Left lung (tissue), 10 donors: ENCODE results near the gene FKBP8. TPM values are rescaled to one million over a fixed set of nuclear protein-coding genes. Genes with fewer than 3 reads are reported as not detected.

Source experiments
- ATAC-seq: fragments of 200-7000 bp; cut with Tn5 transposase; one replicate; pipeline ENCODE4 v1.9.1; 2020; ENCODE audit warnings: moderate library complexity
- DNase-seq, 4 donors: peaks; one replicate each; pipeline ENCODE4 v3.0.0-alpha.2; 2013 to 2020
- H3K27ac ChIP-seq, 2 donors: fragments of 200-600 bp; sonication (generic) in 1 of 2; one replicate each; pipeline versions ENCODE4 v1.5.0 to v1.8.0; 2020 to 2021
- H3K27me3 ChIP-seq, 2 donors: fragments of 200-600 bp; sonication (generic) in 1 of 2; one replicate each; pipeline versions ENCODE4 v1.5.0 to v1.8.0; 2020 to 2021
- H3K36me3 ChIP-seq, 2 donors: fragments of 200-600 bp; sonication (generic) in 1 of 2; one replicate each; pipeline versions ENCODE4 v1.5.0 to v1.8.0; 2020 to 2021
- H3K4me1 ChIP-seq, 2 donors: fragments of 200-600 bp; one replicate each; pipeline ENCODE4 v1.8.0; 2021
- H3K4me3 ChIP-seq, 2 donors: fragments of 200-600 bp; sonication (generic) in 1 of 2; one replicate each; pipeline versions ENCODE4 v1.5.0 to v1.8.0; 2020 to 2021; ENCODE audit warnings: mild to moderate bottlenecking in 1 of 2
- H3K9me3 ChIP-seq, 2 donors: fragments of 200-600 bp; sonication (generic) in 1 of 2; one replicate each; pipeline versions ENCODE4 v1.5.0 to v1.8.0; 2020 to 2021
- intact Hi-C, 2 donors: fragments of 100-400 bp; cut with DNase I; formaldehyde crosslinking; loops; one replicate each; pipeline versions ENCODE4 v1.11.2 to v1.14.2; 2022
- polyA plus RNA-seq, 6 donors: library from polyadenylated mRNA; unstranded; fragments of 120-200 nt; gene quantifications; one replicate each; pipeline ENCODE4 v1.2.1, GENCODE V29; 2013; ENCODE audit not compliant: insufficient read length in 6 of 6
- total RNA-seq, 2 donors: library from RNA; stranded (reverse); fragmentation: NEBNext Ultra II Directional; extraction: Animal tissue kit (Norgen Biotek cat#: 25700); gene quantifications; one replicate each; pipeline ENCODE4 v1.2.1, GENCODE V29; 2021
- TF ChIP-seq, protein P1 (sequence below), 2 donors: fragments of 200-600 bp; sonication (generic) in 1 of 2; IDR thresholded peaks; one replicate each; pipeline versions ENCODE4 v1.5.0 to v1.8.0; 2021; ENCODE audit warnings: antibody characterized with exemption in 2 of 2
- donor health status: DM: no; HTN: yes; CAD: no.
- donor health status: DM: no; HTN: no; CAD: no.

Gene FKBP8
- total and polyA plus RNA-seq, 8 donors, result 176 to 232 (median 214) TPM

DNA sequence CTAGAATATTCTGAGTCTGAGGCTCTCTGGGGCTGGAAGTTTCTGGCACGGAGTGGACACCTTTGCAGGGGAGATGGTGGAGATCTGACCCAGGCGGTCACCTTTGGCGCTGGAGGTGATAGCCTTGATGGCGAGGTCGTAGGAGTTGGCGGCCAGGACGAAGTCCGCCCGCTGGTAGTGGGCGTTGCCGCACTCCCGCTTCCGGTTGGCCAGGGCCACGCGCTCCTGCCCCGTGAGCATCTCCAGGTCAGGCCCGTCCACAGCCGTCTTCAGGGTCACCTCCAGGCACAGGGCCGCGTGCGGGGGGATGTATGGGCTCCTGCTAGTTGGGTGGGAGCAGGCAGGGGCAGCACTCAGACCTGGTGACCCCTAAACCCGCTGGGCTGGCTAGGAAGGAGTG lies 5.3 kb downstream of the FKBP8 start:
- no peaks in the 10 kb centered on the region for H3K27me3 ChIP-seq
- H3K4me3 ChIP-seq, result no peak overlapping the region
- ATAC-seq (no peak), DNase-seq (no peak)
- H3K27ac ChIP-seq, result no peak overlapping the region
- TF ChIP-seq, protein P1, sequence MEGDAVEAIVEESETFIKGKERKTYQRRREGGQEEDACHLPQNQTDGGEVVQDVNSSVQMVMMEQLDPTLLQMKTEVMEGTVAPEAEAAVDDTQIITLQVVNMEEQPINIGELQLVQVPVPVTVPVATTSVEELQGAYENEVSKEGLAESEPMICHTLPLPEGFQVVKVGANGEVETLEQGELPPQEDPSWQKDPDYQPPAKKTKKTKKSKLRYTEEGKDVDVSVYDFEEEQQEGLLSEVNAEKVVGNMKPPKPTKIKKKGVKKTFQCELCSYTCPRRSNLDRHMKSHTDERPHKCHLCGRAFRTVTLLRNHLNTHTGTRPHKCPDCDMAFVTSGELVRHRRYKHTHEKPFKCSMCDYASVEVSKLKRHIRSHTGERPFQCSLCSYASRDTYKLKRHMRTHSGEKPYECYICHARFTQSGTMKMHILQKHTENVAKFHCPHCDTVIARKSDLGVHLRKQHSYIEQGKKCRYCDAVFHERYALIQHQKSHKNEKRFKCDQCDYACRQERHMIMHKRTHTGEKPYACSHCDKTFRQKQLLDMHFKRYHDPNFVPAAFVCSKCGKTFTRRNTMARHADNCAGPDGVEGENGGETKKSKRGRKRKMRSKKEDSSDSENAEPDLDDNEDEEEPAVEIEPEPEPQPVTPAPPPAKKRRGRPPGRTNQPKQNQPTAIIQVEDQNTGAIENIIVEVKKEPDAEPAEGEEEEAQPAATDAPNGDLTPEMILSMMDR (IDR thresholded peaks at IDR 0.05), result no peak
- peaks cover 0 to 85% of the 10 kb centered on the region in 2 donors for H3K36me3 ChIP-seq
- intact Hi-C loops, result no loop called here
- H3K4me1 ChIP-seq, result peaks cover 0 to 17% of the 10 kb centered on the region in 2 donors
- H3K9me3 ChIP-seq, result no peaks in the 10 kb centered on the region

GRCh38 chr19:18537431-18537830 lies 5.9 kb downstream of the FKBP8 start:
- no peak overlapping the region for H3K4me3 ChIP-seq
- ATAC-seq (no peak), DNase-seq (no peak)
- no peaks in the 10 kb centered on the region for H3K9me3 ChIP-seq
- no peaks in the 10 kb centered on the region for H3K27me3 ChIP-seq
- no peak overlapping the region for H3K27ac ChIP-seq
- TF ChIP-seq, protein P1 (IDR thresholded peaks at IDR 0.05), result no peak
- intact Hi-C loops, result no loop called here
- peaks cover 0 to 92% of the 10 kb centered on the region in 2 donors for H3K36me3 ChIP-seq
- H3K4me1 ChIP-seq, result peaks cover 0 to 15% of the 10 kb centered on the region in 2 donors

DNA sequence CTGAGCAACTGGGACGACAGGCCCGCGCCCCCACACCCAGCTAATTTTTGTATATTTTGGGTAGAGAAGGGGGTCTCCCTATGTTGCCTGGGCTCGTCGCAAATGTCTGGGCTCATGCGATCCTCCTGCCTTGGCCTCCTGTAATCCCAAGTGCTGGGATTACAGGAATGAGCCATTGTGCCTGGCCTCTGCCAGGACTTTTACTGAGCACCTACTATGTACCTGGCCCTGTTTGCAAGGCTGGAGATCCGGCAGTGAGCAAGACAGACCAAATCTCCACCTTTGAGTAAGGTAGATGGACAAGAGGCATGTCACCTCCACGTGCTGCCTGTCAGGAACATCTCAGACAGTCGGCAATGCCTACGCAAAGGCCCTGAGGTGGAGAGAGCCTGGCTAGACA lies 6.9 kb downstream of the FKBP8 start:
- peaks cover 0 to 98% of the 10 kb centered on the region in 2 donors for H3K36me3 ChIP-seq
- no peak for ATAC-seq
- no peak for DNase-seq
- TF ChIP-seq, protein P1 (IDR thresholded peaks at IDR 0.05), result no peak
- H3K4me1 ChIP-seq, result peaks cover 0 to 6% of the 10 kb centered on the region in 2 donors
- no peak overlapping the region for H3K4me3 ChIP-seq
- no peaks in the 10 kb centered on the region for H3K9me3 ChIP-seq
- H3K27me3 ChIP-seq, result no peaks in the 10 kb centered on the region
- intact Hi-C loops, result no loop called here
- H3K27ac ChIP-seq, result no peak overlapping the region

- TF ChIP-seq, protein P1 (IDR thresholded peaks at IDR 0.05), result no peak
- Histone ChIP-seq H3K36me3 (peaks cover 0 to 72% of the 10 kb centered on the region in 2 donors), H3K4me1 (no peaks in the 10 kb centered on the region), H3K9me3 (no peaks in the 10 kb centered on the region), H3K27me3 (no peaks in the 10 kb centered on the region), H3K27ac (no peak overlapping the region), H3K4me3 (no peak overlapping the region)
- intact Hi-C loops, result no loop called here
- DNase-seq (no peak), ATAC-seq (no peak)
Observed at GRCh38 chr19:18533058-18533457, 10.3 kb downstream of the FKBP8 start.

- Histone ChIP-seq H3K36me3 (peaks cover 0 to 65% of the 10 kb centered on the region in 2 donors), H3K9me3 (no peaks in the 10 kb centered on the region), H3K4me1 (no peaks in the 10 kb centered on the region), H3K4me3 (no peak overlapping the region), H3K27ac (no peak overlapping the region), H3K27me3 (no peaks in the 10 kb centered on the region)
- DNase-seq, result no peak
- TF ChIP-seq, protein P1 (IDR thresholded peaks at IDR 0.05), result no peak
- intact Hi-C loops, result no loop called here
- no peak for ATAC-seq
Observed at GRCh38 chr19:18532168-18532890, 11.0 kb downstream of the FKBP8 start.
